OCI-LY1 (cell line): ENCODE results near the gene ZP1.

ENCODE experiments used
- CTCF ChIP-seq: fragments of 200-600 bp; sonication (generic), shearing (Covaris generic); IDR thresholded peaks from 2 replicates; pipeline ENCODE4 v1.5.1; 2017; ENCODE audit warnings: mild to moderate bottlenecking, antibody characterized with exemption, low read length, moderate library complexity, mixed read lengths
- EZH2 ChIP-seq: fragments of 200-600 bp; sonication (generic), shearing (Covaris generic); IDR thresholded peaks from 2 replicates; pipeline ENCODE4 v1.8.0; 2017; ENCODE audit warnings: borderline replicate concordance, mixed run types, mild to moderate bottlenecking, antibody characterized with exemption, low read length, moderate library complexity, mixed read lengths

GRCh38 chr11:60900673-60901404 is 33.5 kb downstream of the ZP1 start:
- no peak for TF ChIP-seq EZH2
- TF ChIP-seq CTCF = no peak
